NCI-H2029 (cell line): Measurements from ENCODE around the gene SIRT2.
"Not testable (repeated sequence)": the region's sequence is repeated elsewhere in the genome, so short reads cannot be mapped to it uniquely, and the experiment has no call there.

Experiments used
- DNase-seq: peaks from one replicate; lab custom pipeline; 2025; lab: John Stamatoyannopoulos, UW

Gene SIRT2

GRCh38 chr19:38899447-38900201 lies at the start of gene SIRT2, which contains the start of gene NFKBIB:
Gene SIRT2, minus strand, starts transcription at chr19:38899618. Its CDS starts 97 bp downstream, at chr19:38899521.
Gene NFKBIB, plus strand, starts transcription at chr19:38899969. Its CDS starts 64 bp downstream, at chr19:38900033.
- peak; percentile 98 for DNase-seq

- DNase-seq = no peak
These were observed 47.0 kb upstream of the SIRT2 start for GRCh38 chr19:38946229-38947010.

GRCh38 chr19:38945562-38946228 lies 46.3 kb upstream of the SIRT2 start:
- DNase-seq = no peak

GRCh38 chr19:38944981-38945506 lies 45.6 kb upstream of the SIRT2 start:
- DNase-seq = no peak

GRCh38 chr19:38942471-38943181 lies 43.2 kb upstream of the SIRT2 start:
- no peak for DNase-seq

- DNase-seq = no peak
These were observed 42.6 kb upstream of the SIRT2 start for GRCh38 chr19:38941979-38942378.

GRCh38 chr19:38941466-38941865 lies 42.0 kb upstream of the SIRT2 start:
- DNase-seq = not testable (repeated sequence)

- DNase-seq = no peak
These were observed 40.5 kb upstream of the SIRT2 start for GRCh38 chr19:38939957-38940356.

GRCh38 chr19:38933544-38933943 lies 34.1 kb upstream of the SIRT2 start:
- DNase-seq = no peak

GRCh38 chr19:38932425-38933179 lies 33.2 kb upstream of the SIRT2 start:
- DNase-seq = no peak

GRCh38 chr19:38931521-38931793 lies 32.0 kb upstream of the SIRT2 start:
- DNase-seq = no peak

GRCh38 chr19:38930776-38931520 lies 31.5 kb upstream of the SIRT2 start, which contains the start of gene MRPS12:
Gene MRPS12, plus strand, starts transcription at chr19:38930944. Its CDS starts 351 bp downstream, at chr19:38931295.
- peak; percentile 98 for DNase-seq

GRCh38 chr19:38929929-38930775 lies 30.7 kb upstream of the SIRT2 start, which contains the start of gene SARS2:
Gene SARS2, minus strand, starts transcription at chr19:38930763. Its CDS starts 27 bp downstream, at chr19:38930736.
- DNase-seq = peak; percentile 90

- DNase-seq = no peak
These were observed 29.1 kb upstream of the SIRT2 start for GRCh38 chr19:38928391-38929001.

- DNase-seq = no peak
These were observed 25.0 kb upstream of the SIRT2 start for GRCh38 chr19:38924388-38924787.

- DNase-seq = no peak
These were observed 23.1 kb upstream of the SIRT2 start for GRCh38 chr19:38922482-38922881.

- no peak for DNase-seq
These were observed 22.2 kb upstream of the SIRT2 start for GRCh38 chr19:38921420-38922274.
